ENCODE data around the gene TGFBRAP1.
A peak's percentile ranks its signal among the peaks of the same experiment; 100 is the strongest.

Gene TGFBRAP1, protein sequence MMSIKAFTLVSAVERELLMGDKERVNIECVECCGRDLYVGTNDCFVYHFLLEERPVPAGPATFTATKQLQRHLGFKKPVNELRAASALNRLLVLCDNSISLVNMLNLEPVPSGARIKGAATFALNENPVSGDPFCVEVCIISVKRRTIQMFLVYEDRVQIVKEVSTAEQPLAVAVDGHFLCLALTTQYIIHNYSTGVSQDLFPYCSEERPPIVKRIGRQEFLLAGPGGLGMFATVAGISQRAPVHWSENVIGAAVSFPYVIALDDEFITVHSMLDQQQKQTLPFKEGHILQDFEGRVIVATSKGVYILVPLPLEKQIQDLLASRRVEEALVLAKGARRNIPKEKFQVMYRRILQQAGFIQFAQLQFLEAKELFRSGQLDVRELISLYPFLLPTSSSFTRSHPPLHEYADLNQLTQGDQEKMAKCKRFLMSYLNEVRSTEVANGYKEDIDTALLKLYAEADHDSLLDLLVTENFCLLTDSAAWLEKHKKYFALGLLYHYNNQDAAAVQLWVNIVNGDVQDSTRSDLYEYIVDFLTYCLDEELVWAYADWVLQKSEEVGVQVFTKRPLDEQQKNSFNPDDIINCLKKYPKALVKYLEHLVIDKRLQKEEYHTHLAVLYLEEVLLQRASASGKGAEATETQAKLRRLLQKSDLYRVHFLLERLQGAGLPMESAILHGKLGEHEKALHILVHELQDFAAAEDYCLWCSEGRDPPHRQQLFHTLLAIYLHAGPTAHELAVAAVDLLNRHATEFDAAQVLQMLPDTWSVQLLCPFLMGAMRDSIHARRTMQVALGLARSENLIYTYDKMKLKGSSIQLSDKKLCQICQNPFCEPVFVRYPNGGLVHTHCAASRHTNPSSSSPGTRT
- total RNA-seq, result 59.4 to 79.3 (median 66.3) reads per million in 9 experiments

DNA sequence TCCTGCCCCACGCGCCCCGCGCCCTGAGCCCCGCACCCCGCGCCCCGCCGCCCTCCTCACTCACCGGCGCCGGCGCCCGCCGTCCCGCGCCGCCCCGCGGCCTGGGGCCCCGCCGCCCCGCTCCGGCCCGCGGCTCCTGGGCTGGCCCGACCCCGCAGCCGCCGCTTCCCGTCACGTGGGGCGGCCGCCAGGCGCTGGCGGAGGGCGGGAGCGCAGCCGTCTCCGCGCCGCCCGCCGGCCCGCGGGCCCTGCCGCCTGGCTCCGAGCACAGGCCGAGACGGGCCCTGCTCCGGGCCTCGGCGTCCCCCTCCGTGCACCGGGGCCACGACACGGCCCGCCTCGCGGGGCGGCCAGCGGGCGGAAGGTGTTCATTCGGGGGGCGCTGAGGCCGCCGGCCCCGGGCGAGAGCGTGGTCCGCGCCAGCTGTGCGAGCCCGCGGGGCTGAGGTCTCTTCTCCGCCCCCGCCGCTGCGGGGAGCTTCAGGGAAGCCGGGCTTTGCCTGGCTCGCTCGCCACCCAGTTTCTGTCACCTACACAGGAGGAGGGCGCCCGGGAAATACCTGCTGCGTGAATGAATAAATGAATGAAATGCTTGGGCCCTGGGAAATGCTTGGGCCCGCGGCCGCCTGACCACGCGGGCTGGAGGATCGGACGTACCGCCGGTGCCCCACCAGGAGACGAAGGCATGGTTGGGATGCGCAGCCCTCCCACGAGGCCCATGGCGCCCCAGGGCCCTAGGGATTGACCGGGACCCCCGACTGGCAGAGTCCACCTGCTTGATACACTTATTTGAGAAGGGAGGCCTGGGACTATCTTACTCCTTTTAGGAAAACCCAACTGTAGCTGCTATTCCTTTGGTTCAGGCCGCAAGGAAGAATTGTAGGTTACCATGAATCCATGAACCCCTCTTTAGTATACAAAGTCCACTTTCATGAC is at the start of gene TGFBRAP1:
Gene TGFBRAP1, minus strand, starts transcription at position 175 of the 935 bp plus-strand sequence. CDS start 21,434 bp downstream, outside the sequence.
- DNase-seq (peak; percentile 44 to 55 (median 54)), ATAC-seq (replicated peaks) (peak; percentile 86)
- Mint-ChIP-seq H3K27me3 (no peaks in the 10 kb centered on the region), H3K27ac (peak within 1 kb of the TSS; percentile 95 to 98), H3K9me3 (no peaks in the 10 kb centered on the region), H3K36me3 (ENCODE audit: insufficient read depth) (peaks cover 28% of the 10 kb centered on the region), H3K4me1 (ENCODE audit: low read depth in 2 of 2) (peaks cover 29 to 44% of the 10 kb centered on the region in 2 donors), H3K4me3 (peak within 1 kb of the TSS; percentile 82 to 83)

DNA sequence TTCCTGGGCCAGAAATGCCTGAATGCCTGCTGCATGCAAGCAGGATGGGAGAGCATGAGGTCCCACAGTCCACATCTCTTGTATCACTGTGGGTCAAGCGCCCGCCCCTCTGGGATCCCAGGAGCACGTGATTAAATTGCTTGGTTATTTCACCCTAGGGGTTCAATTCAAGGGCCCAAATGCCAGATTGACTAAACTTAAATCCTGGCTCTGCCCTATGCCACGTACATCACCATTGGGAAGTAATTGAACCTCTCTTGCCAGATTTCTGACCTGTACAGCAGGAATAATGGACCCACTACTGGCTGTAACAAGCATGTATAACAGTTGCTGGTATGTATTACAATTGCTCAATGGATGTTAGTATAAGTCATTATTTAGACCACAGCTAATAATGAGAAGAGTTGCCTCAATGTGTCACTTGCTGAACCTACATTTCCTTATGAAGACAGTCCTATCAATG is 49.4 kb upstream of the TGFBRAP1 start:
- no peak for DNase-seq
- ATAC-seq (replicated peaks), result no peak
- Mint-ChIP-seq H3K36me3 (ENCODE audit: insufficient read depth) (no peaks in the 10 kb centered on the region), H3K27me3 (peaks cover 0 to 8% of the 10 kb centered on the region in 2 donors), H3K4me3 (no peak overlapping the region), H3K9me3 (no peaks in the 10 kb centered on the region), H3K27ac (no peak overlapping the region), H3K4me1 (ENCODE audit: low read depth in 2 of 2) (peaks cover 4 to 12% of the 10 kb centered on the region in 2 donors)

DNA sequence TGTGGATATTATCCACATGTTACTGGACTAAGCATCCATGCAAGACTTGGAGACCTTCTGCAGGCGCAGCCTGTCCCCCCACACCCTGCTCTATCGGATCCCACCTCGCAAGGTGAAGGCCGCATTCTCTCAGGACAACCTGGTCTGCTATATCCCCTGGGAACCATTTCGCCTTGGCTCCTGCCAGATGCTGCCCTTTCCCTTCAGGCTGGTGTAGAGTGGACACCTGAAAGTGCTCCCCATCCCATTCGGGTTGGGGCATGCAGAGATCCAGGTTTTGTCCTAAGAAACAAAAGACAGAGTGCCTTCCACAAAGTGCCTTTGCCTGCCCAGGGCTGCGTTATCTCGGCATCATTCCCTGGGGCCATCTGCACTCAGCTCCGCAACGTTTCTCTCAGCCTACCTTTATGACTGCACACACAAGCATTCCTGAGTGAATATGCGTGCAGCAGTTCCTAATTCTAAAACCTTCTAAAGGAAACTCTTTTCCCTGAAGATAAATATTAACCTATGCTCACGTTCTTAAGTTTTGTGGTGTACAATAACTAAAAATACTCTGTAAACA is 48.8 kb upstream of the TGFBRAP1 start:
- H3K36me3 Mint-ChIP-seq (ENCODE audit: insufficient read depth), result no peaks in the 10 kb centered on the region
- DNase-seq (no peak), ATAC-seq (replicated peaks) (no peak)
- peaks cover 0 to 2% of the 10 kb centered on the region in 2 donors for H3K27me3 Mint-ChIP-seq
- H3K27ac Mint-ChIP-seq, result no peak overlapping the region
- no peak overlapping the region for H3K4me3 Mint-ChIP-seq
- peaks cover 10 to 17% of the 10 kb centered on the region in 2 donors for H3K4me1 Mint-ChIP-seq (ENCODE audit: low read depth in 2 of 2)
- no peaks in the 10 kb centered on the region for H3K9me3 Mint-ChIP-seq

DNA sequence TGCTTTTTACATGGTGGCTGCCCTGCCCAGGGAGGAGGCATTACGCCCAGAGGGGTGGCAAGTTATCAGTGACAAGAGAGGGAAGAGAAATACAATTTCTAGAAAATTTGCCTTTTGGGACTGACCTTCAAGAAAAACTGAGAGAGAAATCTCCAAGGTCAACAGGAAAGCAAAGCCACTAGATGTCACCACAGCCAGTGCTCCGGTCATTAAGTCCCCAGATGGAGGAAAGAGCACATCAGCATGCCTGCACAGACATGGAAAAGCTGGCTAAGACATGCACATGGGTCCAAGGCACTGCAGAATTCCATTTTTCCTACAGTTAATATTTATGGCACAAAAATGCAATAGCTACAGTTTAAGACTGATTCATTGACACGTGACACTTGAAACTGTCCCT is 48.3 kb upstream of the TGFBRAP1 start:
- Mint-ChIP-seq H3K27ac (no peak overlapping the region), H3K4me3 (no peak overlapping the region), H3K36me3 (ENCODE audit: insufficient read depth) (no peaks in the 10 kb centered on the region), H3K4me1 (ENCODE audit: low read depth in 2 of 2) (peaks cover 14 to 22% of the 10 kb centered on the region in 2 donors), H3K27me3 (no peaks in the 10 kb centered on the region), H3K9me3 (no peaks in the 10 kb centered on the region)
- ATAC-seq (replicated peaks) (no peak), DNase-seq (no peak)

DNA sequence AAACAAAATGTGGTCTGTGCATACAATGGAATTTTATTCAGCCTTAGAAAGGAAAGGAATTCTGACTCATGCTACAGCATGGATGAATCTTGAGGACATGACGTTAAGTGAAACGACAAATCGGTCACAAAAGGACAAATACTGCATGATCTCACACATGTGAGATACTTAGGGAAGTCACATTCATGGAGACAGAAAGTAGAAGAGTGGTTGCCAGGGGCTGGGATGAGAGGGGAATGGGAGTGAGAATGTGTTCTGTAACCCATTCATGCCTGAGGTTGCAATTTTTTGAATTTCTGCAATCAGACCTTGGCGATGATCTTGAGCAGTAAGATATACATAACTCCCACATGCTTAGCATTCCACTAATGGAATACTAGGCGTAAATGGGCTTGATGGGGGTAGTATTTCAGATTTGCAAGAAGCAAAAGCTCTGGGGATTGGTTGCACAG is 47.3 kb upstream of the TGFBRAP1 start:
- ATAC-seq (replicated peaks), result no peak

DNA sequence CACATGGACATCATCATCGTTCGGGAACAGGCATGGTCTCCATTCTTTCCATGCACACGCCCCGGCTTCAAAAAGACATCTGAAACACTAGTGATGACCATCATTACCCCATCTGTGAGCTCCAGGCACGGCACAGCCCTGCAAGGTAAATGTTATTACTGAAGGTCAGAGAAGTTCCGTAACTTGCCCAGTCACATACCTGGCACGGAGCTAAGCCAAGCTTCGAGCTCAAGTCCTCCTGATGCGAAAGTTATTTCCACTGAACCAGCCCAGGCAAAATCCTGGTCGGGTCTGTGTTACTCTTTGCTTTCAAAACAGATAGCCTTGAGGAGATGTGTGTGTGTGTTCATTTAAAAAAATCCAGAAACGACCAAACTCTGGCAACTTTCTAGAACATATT is 46.5 kb upstream of the TGFBRAP1 start:
- Mint-ChIP-seq H3K9me3 (no peaks in the 10 kb centered on the region), H3K27me3 (no peaks in the 10 kb centered on the region), H3K4me3 (no peak overlapping the region), H3K27ac (no peak overlapping the region), H3K36me3 (ENCODE audit: insufficient read depth) (no peaks in the 10 kb centered on the region), H3K4me1 (ENCODE audit: low read depth in 2 of 2) (peaks cover 15 to 23% of the 10 kb centered on the region in 2 donors)
- DNase-seq, result no peak
- no peak for ATAC-seq (replicated peaks)

More for the DNA sequence above, 47.3 kb upstream of the TGFBRAP1 start:
- no peaks in the 10 kb centered on the region for H3K27me3 Mint-ChIP-seq
- H3K9me3 Mint-ChIP-seq, result no peaks in the 10 kb centered on the region
- no peaks in the 10 kb centered on the region for H3K36me3 Mint-ChIP-seq (ENCODE audit: insufficient read depth)
- no peak overlapping the region for H3K4me3 Mint-ChIP-seq
- DNase-seq, result no peak
- peaks cover 15 to 23% of the 10 kb centered on the region in 2 donors for H3K4me1 Mint-ChIP-seq (ENCODE audit: low read depth in 2 of 2)
- H3K27ac Mint-ChIP-seq, result no peak overlapping the region

DNA sequence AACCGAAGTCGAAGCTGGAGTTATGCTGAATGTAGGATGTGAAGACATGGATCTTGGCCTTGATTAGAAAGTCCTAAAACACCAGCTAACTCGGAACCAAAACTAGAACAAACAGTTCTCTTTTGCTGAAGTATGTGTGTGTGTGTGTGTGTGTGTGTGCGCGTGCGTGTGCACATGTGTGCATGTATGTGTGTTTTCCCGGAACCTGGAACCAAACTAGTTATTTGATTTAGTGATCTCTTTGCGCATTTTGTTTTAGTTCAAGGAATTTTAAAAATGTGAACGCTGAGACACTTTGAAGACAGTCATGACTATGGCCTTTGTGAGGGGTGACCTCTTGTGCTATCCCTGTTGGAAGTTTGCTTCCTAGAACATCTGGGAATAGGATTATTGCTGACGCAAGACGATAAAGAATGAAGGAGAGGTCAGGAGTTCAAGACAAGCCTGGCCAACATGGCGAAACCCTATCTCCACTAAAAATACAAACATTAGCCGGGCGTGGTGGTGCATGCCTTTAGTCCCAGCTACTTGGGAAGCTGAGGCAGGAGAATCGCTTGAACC is 45.5 kb upstream of the TGFBRAP1 start:
- Mint-ChIP-seq H3K9me3 (no peaks in the 10 kb centered on the region), H3K36me3 (ENCODE audit: insufficient read depth) (no peaks in the 10 kb centered on the region), H3K4me1 (ENCODE audit: low read depth in 2 of 2) (peaks cover 17 to 24% of the 10 kb centered on the region in 2 donors), H3K4me3 (no peak overlapping the region), H3K27ac (peak overlapping the region; percentile 86 to 92), H3K27me3 (peaks cover under 1 to 2% of the 10 kb centered on the region in 2 donors)
- no peak for ATAC-seq (replicated peaks)
- DNase-seq, result no peak

DNA sequence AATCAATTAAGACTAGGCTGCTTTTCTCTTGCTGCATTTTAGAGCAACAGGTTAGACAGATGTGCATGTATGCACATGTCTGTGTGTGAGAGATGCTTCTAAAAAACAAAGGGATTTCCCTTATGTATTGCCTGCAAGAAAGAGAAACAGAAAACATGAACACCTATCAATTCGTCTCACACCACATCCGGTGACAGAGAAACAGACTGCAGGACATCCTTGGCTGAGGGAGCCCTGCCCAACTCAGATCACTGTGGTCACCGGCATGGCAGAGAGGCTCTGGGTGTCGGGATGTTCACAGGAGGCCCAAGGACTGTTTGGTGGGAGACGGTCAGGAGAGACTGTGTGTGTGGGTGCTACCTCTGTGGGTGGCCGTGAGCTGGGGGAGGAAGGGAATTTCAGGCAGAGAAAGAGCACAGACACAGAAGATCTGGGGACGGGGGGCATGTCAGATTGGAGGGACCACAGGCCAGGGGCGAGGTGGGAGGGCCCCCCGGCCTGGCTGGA is 44.4 kb upstream of the TGFBRAP1 start:
- ATAC-seq (replicated peaks), result peak; percentile 73
- H3K4me1 Mint-ChIP-seq (ENCODE audit: low read depth in 2 of 2), result peaks cover 22 to 30% of the 10 kb centered on the region in 2 donors
- H3K27me3 Mint-ChIP-seq, result peaks cover 8% of the 10 kb centered on the region in 2 donors
- peak; percentile 13 to 42 (median 18) for DNase-seq
- H3K9me3 Mint-ChIP-seq, result no peaks in the 10 kb centered on the region
- H3K36me3 Mint-ChIP-seq (ENCODE audit: insufficient read depth), result no peaks in the 10 kb centered on the region
- H3K27ac Mint-ChIP-seq, result peak overlapping the region; percentile 86 to 92
- peak overlapping the region; percentile 79 to 81 for H3K4me3 Mint-ChIP-seq

DNA sequence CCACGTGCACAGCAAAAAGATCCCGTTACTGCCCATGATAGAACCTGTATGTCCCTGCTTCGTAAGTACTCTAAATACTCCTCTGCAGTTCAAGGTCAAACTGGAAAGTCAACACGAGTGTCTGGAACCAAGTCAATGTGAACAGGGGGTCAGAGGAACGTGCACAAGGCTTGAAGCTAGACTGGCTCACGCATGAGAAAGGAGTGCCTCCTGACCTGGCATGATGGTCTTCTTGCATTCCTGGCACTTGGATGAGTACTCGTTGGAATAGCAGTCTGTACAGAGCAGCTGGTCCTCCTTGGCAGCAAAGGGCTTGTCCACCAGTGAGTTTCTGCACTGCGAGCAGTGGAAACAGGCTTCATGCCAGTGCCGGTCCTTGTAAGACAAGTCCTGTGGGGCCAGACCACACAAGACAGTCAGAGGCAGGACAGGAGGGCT is 43.8 kb upstream of the TGFBRAP1 start:
- DNase-seq, result no peak
- Mint-ChIP-seq H3K9me3 (no peaks in the 10 kb centered on the region), H3K27ac (peak overlapping the region; percentile 86 to 92), H3K4me3 (peak overlapping the region; percentile 79 to 81), H3K36me3 (ENCODE audit: insufficient read depth) (no peaks in the 10 kb centered on the region), H3K27me3 (peaks cover 8% of the 10 kb centered on the region in 2 donors), H3K4me1 (ENCODE audit: low read depth in 2 of 2) (peaks cover 22 to 30% of the 10 kb centered on the region in 2 donors)
- no peak for ATAC-seq (replicated peaks)

DNA sequence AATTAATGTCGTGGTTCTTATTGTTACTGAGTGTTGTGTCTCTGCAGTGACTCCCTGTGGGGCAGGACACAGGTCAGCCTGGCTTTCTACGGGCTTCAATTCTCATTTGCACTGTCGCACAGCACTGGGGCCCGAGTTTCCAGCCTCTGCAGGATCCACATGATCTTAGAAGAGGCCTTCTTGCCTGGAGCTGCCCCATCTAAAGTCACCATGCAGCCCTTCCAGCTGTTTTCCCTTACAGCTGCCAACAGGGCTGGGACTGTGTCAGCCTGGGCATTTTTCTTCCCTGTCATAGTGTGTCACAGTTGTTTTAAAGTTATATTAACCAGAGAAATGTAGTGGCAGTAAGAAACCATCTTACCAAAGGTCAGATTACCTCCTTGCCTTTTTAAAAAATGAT is 42.3 kb upstream of the TGFBRAP1 start:
- ATAC-seq (replicated peaks), result no peak
- Mint-ChIP-seq H3K27ac (no peak overlapping the region), H3K9me3 (no peaks in the 10 kb centered on the region), H3K36me3 (ENCODE audit: insufficient read depth) (no peaks in the 10 kb centered on the region), H3K4me3 (no peak overlapping the region), H3K4me1 (ENCODE audit: low read depth in 2 of 2) (peaks cover 22 to 30% of the 10 kb centered on the region in 2 donors), H3K27me3 (peaks cover 8% of the 10 kb centered on the region in 2 donors)
- no peak for DNase-seq

DNA sequence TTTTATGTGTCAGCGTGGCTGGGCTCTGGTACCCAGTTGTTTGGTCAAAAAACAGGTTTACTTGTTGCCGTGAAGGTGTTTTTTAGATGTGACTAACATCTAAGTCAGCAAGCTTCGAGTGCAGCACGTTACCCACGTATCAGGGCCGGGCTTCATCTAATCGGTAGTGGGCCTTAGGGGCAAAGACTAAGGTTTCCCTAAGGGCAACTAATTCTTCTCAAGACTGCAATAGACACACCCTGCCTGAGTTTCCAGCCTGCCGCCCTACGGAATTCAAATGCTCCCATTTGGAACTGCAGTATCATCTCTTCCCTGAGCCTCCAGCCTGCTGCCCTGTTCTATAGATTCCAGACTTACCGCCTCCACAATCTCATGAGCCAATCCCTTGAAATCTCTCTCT is 41.6 kb upstream of the TGFBRAP1 start:
- Mint-ChIP-seq H3K36me3 (ENCODE audit: insufficient read depth) (no peaks in the 10 kb centered on the region), H3K4me3 (no peak overlapping the region)

More for the DNA sequence above, 41.6 kb upstream of the TGFBRAP1 start:
- ATAC-seq (replicated peaks), result no peak
- no peak for DNase-seq
- peaks cover 22 to 30% of the 10 kb centered on the region in 2 donors for H3K4me1 Mint-ChIP-seq (ENCODE audit: low read depth in 2 of 2)
- H3K27me3 Mint-ChIP-seq, result peaks cover 8% of the 10 kb centered on the region in 2 donors
- no peaks in the 10 kb centered on the region for H3K9me3 Mint-ChIP-seq
- no peak overlapping the region for H3K27ac Mint-ChIP-seq

Measured in effector memory CD8-positive, alpha-beta T cell (primary cell).